H1 (cell line): ENCODE results near the gene CADM2. TPM values are rescaled to one million over a fixed set of nuclear protein-coding genes. Genes with fewer than 3 reads are reported as not detected.

Experiments
- CHD7 ChIP-seq: fragments of 300-600 bp; sonication (generic); IDR thresholded peaks from 2 replicates; pipeline ENCODE4 v1.7.1; 2012; ENCODE audit warnings: low read length, moderate library complexity, mild to moderate bottlenecking, inconsistent platforms; ENCODE audit not compliant: insufficient replicate concordance
- RXRA ChIP-seq: IDR thresholded peaks from 2 replicates; pipeline ENCODE4 v1.6.1; 2011; ENCODE audit warnings: low read depth, mild to moderate bottlenecking, low read length, moderate library complexity; ENCODE audit not compliant: insufficient read depth
- polyA plus RNA-seq, 7 experiments: library from polyadenylated mRNA; depleted of rRNA in 3 of 7; stranded (reverse) in 5 of 7; unstranded in 2 of 7; fragments of >200 nt in 5 of 7; fragments of 200-250 nt in 2 of 7; gene quantifications; 1 replicate in 5 of 7; 2 replicates in 1 of 7; 4 replicates in 1 of 7; pipeline versions ENCODE4 v1.2.1 to v1.2.3, GENCODE V29; 2011 to 2013; ENCODE audit warnings: missing spikeins in 2 of 7, mixed read lengths in 2 of 7
- total RNA-seq: library from RNA; stranded (reverse); fragmentation: NEBNext Ultra II Directional; extraction: Animal tissue kit (Norgen Biotek cat#: 25700); gene quantifications from 2 replicates; pipeline ENCODE4 v1.2.1, GENCODE V29; 2021

Gene CADM2
- total and polyA plus RNA-seq, 2 of the 8 experiments (the other 6 are each of a cell fraction or from before 2014, with no cell fraction given) = 14.9 to 20.9 TPM

- TF ChIP-seq RXRA (no peak), CHD7 (no peak)
Measured at GRCh38 chr3:84968701-84969235, 10.0 kb downstream of the CADM2 start (continued).
